ENCODE measurements around the gene HSD17B14. TPM values are rescaled to one million over a fixed set of nuclear protein-coding genes. Genes with fewer than 3 reads are reported as not detected.

Gene HSD17B14
- total RNA-seq, 1 experiment from 2014 or later = 2.6 TPM

- Mint-ChIP-seq H3K4me1 (ENCODE audit: low read depth, unreplicated experiment) (peaks cover 11% of the 10 kb centered on the region), H3K4me3 (ENCODE audit: low read depth, unreplicated experiment) (no peak overlapping the region), H3K9me3 (ENCODE audit: low read depth, unreplicated experiment) (no peaks in the 10 kb centered on the region), H3K27me3 (ENCODE audit: unreplicated experiment) (no peaks in the 10 kb centered on the region), H3K36me3 (ENCODE audit: insufficient read depth, unreplicated experiment) (peaks cover 2% of the 10 kb centered on the region), H3K27ac (ENCODE audit: unreplicated experiment) (no peak overlapping the region)
- intact Hi-C loops (cut with micrococcal nuclease; ENCODE audit: unreplicated experiment) = no loop called here
- DNase-seq = no peak
- CTCF ChIA-PET = no interaction called here
- no TSS peak for BruUV-seq (replicated peaks)
- no peak for TF ChIP-seq CTCF (IDR thresholded peaks at IDR 0.05; ENCODE audit: unreplicated experiment)
These were observed 18.6 kb downstream of the HSD17B14 start for GRCh38 chr19:48817585-48818124.

GRCh38 chr19:48815870-48816501 is 20.3 kb downstream of the HSD17B14 start:
- intact Hi-C loops (cut with micrococcal nuclease; ENCODE audit: unreplicated experiment) = no loop called here
- Mint-ChIP-seq H3K9me3 (ENCODE audit: low read depth, unreplicated experiment) (no peaks in the 10 kb centered on the region), H3K4me3 (ENCODE audit: low read depth, unreplicated experiment) (peak overlapping the region; percentile 24), H3K36me3 (ENCODE audit: insufficient read depth, unreplicated experiment) (peaks cover 19% of the 10 kb centered on the region), H3K27me3 (ENCODE audit: unreplicated experiment) (no peaks in the 10 kb centered on the region), H3K27ac (ENCODE audit: unreplicated experiment) (no peak overlapping the region), H3K4me1 (ENCODE audit: low read depth, unreplicated experiment) (peaks cover 11% of the 10 kb centered on the region)
- BruUV-seq (replicated peaks) = no TSS peak
- CTCF ChIA-PET = no interaction called here
- TF ChIP-seq CTCF (IDR thresholded peaks at IDR 0.05; ENCODE audit: unreplicated experiment) = no peak
- DNase-seq = peak; percentile 27

- no peaks in the 10 kb centered on the region for H3K9me3 Mint-ChIP-seq (ENCODE audit: low read depth, unreplicated experiment)
- H3K27ac Mint-ChIP-seq (ENCODE audit: unreplicated experiment) = no peak overlapping the region
- no peak for TF ChIP-seq CTCF (IDR thresholded peaks at IDR 0.05; ENCODE audit: unreplicated experiment)
- H3K27me3 Mint-ChIP-seq (ENCODE audit: unreplicated experiment) = no peaks in the 10 kb centered on the region
- H3K36me3 Mint-ChIP-seq (ENCODE audit: insufficient read depth, unreplicated experiment) = peaks cover 30% of the 10 kb centered on the region
- intact Hi-C loops (cut with micrococcal nuclease; ENCODE audit: unreplicated experiment) = no loop called here
- no TSS peak for BruUV-seq (replicated peaks)
- CTCF ChIA-PET = no interaction called here
- H3K4me3 Mint-ChIP-seq (ENCODE audit: low read depth, unreplicated experiment) = no peak overlapping the region
- no peak for DNase-seq
- H3K4me1 Mint-ChIP-seq (ENCODE audit: low read depth, unreplicated experiment) = peaks cover 15% of the 10 kb centered on the region
These were observed 21.4 kb downstream of the HSD17B14 start for GRCh38 chr19:48814895-48815294.

GRCh38 chr19:48813123-48813913 is 23.0 kb downstream of the HSD17B14 start:
- no peak overlapping the region for H3K4me3 Mint-ChIP-seq (ENCODE audit: low read depth, unreplicated experiment)
- no peak overlapping the region for H3K27ac Mint-ChIP-seq (ENCODE audit: unreplicated experiment)
- no peaks in the 10 kb centered on the region for H3K27me3 Mint-ChIP-seq (ENCODE audit: unreplicated experiment)
- CTCF ChIA-PET = no interaction called here
- BruUV-seq (replicated peaks) = no TSS peak
- H3K9me3 Mint-ChIP-seq (ENCODE audit: low read depth, unreplicated experiment) = no peaks in the 10 kb centered on the region
- peaks cover 13% of the 10 kb centered on the region for H3K4me1 Mint-ChIP-seq (ENCODE audit: low read depth, unreplicated experiment)
- no peak for TF ChIP-seq CTCF (IDR thresholded peaks at IDR 0.05; ENCODE audit: unreplicated experiment)
- DNase-seq = no peak
- intact Hi-C loops (cut with micrococcal nuclease; ENCODE audit: unreplicated experiment) = no loop called here
- H3K36me3 Mint-ChIP-seq (ENCODE audit: insufficient read depth, unreplicated experiment) = peaks cover 34% of the 10 kb centered on the region
